GM18861 (cell line): ENCODE results near the gene ENKUR.
"Not testable (repeated sequence)": the region's sequence is repeated elsewhere in the genome, so short reads cannot be mapped to it uniquely, and the experiment has no call there.

ENCODE experiments used
- ATAC-seq: cut with Tn5 transposase; IDR thresholded peaks from one replicate; pipeline ENCODE4 v1.9.1; 2021; ENCODE audit not compliant: unreplicated experiment

The ENKUR gene

GRCh38 chr10:24979685-24980084 lies 36.3 kb downstream of the ENKUR start:
- ATAC-seq = no peak

DNA sequence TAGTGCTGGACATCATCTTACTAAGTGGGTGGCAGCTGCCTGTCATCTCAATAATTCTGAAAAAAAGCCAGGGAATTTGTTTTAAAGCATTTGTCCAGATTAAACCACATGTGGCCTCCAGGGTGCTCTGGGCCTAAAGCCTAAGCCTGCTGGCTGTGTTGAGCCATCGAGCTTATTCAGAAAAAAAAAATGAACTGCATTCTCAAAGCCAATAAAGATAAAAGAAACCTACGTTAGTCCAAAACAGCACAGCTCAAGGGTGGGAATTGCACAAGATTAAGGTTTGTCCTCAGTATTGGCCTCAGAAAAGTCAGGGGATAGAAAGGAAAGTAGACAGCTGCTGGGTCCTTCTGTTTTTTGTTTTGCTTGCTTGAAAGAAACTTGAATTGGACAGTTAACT lies 41.0 kb downstream of the ENKUR start:
- no peak for ATAC-seq

- ATAC-seq = no peak
These were observed 42.8 kb downstream of the ENKUR start for GRCh38 chr10:24973163-24973562.

GRCh38 chr10:24971374-24971773 lies 44.6 kb downstream of the ENKUR start:
- ATAC-seq = no peak

- ATAC-seq = no peak
These were observed 46.1 kb downstream of the ENKUR start for GRCh38 chr10:24969841-24970281.

DNA sequence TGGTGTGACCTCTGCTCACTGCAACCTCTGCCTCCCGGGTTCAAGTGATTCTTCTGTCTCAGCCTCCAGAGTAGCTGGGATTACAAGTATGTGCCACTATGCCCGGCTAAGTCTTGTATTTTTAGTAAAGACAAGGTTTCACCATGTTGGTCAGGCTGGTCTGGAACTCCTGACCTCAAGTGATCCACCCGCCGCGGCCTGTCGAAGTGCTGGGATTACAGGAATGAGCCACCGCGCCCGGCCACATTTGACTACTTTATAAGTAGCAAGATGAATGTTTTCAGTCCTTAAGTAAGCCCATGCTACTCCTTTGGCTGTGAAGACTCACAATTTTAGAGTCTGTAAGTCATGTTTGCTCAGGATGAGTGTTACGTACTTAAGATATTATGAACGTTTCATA lies 47.0 kb downstream of the ENKUR start:
- not testable (repeated sequence) for ATAC-seq

DNA sequence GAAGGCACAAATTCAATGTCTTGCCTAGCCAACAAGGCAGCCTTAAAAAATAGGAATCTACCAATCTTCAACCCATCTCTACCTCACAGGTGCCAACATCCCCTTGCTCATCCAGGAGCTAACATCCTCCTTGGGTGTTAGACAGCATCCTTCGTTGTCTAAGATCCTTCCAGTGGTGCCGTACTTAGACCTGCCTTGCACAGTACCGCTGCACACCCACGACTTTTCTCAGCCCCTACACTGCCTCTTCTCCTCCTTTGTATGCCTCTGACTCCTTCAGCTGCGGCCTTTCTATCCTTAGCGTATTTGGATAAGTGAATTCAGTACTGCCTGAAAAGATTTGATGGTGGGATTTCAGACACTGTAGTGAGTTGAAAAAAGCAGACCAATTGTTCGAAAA lies 47.6 kb downstream of the ENKUR start:
- ATAC-seq = no peak

DNA sequence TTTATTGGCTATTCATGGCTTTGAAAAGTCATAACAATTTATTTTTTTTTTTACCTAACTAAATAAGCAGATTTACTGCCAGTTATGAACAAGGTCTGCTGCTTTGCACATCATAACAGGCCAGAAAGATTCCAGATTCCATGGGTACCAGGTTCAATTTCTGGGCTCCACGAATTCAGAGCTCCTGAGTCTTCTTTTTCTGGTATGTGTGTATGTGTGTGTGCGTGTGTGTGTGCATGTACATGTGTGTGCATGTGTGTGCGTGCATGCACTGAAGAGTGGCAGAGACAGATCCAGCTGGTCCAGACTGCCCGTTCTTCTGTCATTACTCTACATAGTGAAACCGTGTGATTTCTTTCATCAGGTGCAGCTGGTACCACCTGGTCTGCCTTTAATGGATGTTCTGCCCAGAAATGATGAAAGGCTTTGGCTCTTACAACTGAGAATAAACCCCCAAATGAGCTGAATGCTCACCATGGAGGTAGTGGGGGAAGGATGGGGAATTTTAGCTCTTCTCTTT lies 48.9 kb downstream of the ENKUR start:
- no peak for ATAC-seq

- ATAC-seq = no peak
These were observed 50.9 kb downstream of the ENKUR start for GRCh38 chr10:24965051-24965450.

GRCh38 chr10:24963521-24964041 lies 52.4 kb downstream of the ENKUR start:
- no peak for ATAC-seq

- no peak for ATAC-seq
These were observed 53.0 kb downstream of the ENKUR start for GRCh38 chr10:24962995-24963394.

DNA sequence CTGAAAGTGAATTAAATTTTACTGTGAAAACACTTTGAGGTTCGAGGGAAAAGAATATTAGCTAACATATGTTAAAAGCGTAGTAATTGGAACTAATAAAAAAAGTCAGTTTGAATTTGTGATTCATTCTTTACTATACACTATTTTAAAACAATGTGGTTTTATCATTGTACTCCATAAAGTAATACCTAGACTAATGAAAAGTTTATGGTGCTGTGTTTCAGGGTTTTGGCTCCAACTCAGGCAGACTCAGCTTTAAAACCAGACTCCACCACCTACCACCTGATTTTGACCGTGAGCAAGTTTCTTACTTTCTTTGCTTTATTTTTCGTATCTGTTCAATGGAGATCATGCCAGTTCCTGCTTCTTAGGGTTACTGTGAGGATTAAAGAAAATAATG lies 54.4 kb downstream of the ENKUR start:
- no peak for ATAC-seq

DNA sequence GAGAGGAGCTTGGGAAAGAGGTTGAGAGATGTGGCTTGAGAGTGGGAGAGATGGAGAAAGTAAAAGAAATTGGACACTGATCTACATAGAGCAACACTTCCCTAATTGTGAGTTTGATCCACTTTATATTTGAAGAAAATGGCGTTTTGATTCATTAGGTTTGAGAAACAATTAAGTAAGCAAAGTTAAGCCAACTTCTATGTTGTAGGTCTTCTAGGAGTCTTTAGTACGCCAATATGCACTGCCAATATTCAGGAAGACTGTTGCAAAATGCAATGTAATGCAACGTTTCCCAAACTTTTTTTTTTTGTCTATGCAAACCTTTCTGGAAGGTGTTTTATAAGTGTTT lies 56.6 kb downstream of the ENKUR start:
- no peak for ATAC-seq

DNA sequence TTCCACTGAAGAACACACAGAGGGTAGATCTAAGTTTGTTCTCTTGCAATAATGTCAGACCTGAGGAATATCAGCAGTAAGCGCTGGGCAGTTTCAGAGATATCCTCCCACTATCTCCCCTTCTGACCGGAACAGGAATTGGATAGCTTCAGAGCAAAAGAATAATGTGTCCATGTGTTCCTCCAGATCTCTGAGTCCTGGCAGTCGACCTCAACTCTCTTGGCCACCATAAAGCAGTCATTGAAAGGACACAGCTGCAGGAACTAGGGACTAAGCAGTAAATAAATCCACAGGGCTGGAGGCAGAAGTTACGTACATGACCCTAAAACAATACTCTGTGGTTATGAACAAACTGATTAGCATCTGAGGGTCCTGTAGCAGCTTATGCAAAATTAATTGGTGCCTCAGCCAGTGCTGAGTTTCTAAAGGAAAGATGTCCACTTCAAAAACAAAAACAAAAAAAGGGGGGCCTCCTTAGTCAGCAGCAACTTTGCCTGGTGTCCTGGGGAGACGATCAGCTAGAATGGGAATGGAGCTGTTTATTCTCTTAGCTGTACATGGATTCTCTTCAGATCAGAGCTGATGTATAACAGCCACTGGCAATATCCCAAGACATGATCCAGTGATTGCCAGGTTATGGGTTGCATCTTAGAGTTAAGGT lies 57.1 kb downstream of the ENKUR start:
- no peak for ATAC-seq

- no peak for ATAC-seq
These were observed 57.8 kb downstream of the ENKUR start for GRCh38 chr10:24958091-24958720.

DNA sequence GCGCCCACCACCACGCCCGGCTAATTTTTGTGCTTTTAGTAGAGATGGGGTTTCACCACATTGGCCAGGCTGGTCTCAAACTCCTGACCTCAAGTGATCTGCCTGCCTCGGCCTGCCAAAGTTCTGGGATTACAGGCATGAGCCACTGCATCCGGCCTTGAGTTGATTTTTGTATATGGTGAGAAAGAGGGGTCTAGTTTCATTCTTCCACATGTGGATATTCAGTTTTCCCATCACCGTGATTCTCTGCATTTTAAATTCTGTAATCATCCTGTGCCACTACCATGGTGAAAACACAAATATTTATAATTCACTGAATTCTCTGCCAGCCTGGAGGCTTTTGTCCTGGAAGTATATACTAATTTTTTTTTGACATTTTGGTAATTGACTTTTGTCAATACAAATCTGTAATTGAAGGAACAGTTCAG lies 58.3 kb downstream of the ENKUR start:
- ATAC-seq = not testable (repeated sequence)

- no peak for ATAC-seq
These were observed 62.3 kb downstream of the ENKUR start for GRCh38 chr10:24953675-24954074.

GRCh38 chr10:24952707-24953645 lies 63.0 kb downstream of the ENKUR start:
- peak; percentile 56 for ATAC-seq

DNA sequence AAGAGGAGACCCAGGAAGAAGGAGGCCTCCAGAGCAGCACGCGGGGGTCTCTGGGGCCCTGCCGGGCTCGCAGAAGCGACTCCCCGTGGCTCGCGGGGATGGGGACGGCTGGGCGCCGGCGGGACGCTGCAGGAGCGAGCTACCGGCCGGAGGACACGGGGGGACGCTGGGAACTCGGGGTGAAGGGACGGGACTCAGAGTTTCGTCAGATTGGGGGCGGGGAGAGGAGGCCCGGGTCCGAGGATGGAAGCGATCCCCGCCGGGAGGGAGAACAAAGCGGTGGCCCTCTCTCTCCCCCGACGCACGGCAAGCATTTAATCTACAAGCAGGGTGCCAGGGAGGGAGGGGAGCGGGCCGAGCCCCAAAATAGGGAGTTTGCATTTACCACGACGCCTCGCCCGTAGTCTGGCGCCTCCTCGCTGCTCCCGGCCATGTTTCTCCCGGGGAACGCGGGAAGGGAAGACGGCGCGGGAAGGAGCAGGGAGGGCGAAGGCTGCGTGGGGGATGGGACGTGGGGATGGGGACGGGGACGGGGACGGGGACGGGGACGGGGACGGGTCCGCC lies 63.7 kb downstream of the ENKUR start, which contains the start of gene PRTFDC1:
Gene PRTFDC1, minus strand, starts transcription at position 464 of the 564 bp plus-strand sequence. Its CDS starts 31 bp downstream, at position 433.
- peak; percentile 21 for ATAC-seq

DNA sequence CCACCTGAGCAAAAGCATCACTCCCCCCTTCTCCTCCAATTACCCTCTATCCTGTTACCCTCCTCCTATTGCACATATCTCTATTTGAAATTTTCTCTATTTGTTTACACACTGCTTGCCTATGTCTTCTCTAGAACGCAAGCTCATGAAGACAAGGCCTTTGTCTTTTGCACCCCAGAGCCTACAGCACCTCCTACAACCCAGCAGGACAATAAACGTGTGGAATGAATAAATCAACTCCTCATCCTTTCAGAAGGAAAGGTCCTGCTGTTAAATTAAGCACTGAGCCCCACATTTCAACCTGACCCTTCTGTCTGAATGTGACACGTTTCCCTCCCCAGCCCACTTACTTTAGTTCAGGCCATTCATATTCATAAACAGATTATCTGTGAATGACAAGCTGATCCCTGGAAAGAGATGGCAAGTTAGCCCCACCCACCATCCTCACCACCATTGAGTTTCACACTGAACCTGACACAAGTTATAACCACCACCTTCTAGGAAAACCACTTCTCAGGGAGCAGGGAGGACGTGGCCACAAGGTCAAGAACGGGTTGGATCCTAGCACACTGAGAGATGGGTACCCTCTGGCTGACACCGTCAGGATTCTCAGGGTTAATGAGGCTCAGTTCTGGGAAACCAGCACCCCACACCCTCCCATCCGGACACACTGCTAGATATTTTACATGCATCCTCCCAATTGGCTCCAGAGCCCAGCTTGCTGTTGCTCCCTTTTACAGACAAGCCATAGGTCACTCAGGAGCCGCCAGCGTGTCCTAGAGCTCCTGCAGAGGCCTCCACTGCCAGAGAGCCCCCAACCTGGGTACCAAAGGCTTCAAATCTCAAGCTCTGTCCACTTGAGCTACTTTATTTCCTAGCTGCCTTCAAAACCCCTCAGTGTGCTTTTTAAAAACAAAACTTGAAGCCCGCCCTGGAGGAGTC lies 64.5 kb downstream of the ENKUR start:
- no peak for ATAC-seq
